Measurements from ENCODE around the gene IGLL1. TPM values are rescaled to one million over a fixed set of nuclear protein-coding genes. Genes with fewer than 3 reads are reported as not detected.
"Not testable (repeated sequence)": the region's sequence is repeated elsewhere in the genome, so short reads cannot be mapped to it uniquely, and the experiment has no call there.

IGLL1 gene
- total RNA-seq, 1 donor from 2014 or later: not detected

- Mint-ChIP-seq H3K36me3 (no peaks in the 10 kb centered on the region), H3K4me1 (ENCODE audit: unreplicated experiment) (peaks cover 31% of the 10 kb centered on the region), H3K4me3 (no peak overlapping the region), H3K9me3 (no peaks in the 10 kb centered on the region), H3K27me3 (peaks cover 7% of the 10 kb centered on the region), H3K27ac (no peak overlapping the region)
- no peak for DNase-seq (ENCODE audit: extremely low spot score, unreplicated experiment)
- no peak for TF ChIP-seq CTCF (conservative IDR thresholded peaks at IDR 0.05)
These were observed 35.2 kb downstream of the IGLL1 start for GRCh38 chr22:23544852-23545251.

GRCh38 chr22:23543506-23544000 is 36.5 kb downstream of the IGLL1 start:
- Mint-ChIP-seq H3K4me1 (ENCODE audit: unreplicated experiment) (peaks cover 44% of the 10 kb centered on the region), H3K27me3 (peaks cover 11% of the 10 kb centered on the region)
- not testable (repeated sequence) for H3K36me3 Mint-ChIP-seq; H3K27ac Mint-ChIP-seq; H3K4me3 Mint-ChIP-seq; DNase-seq (ENCODE audit: extremely low spot score, unreplicated experiment); H3K9me3 Mint-ChIP-seq

GRCh38 chr22:23542933-23543332 is 37.2 kb downstream of the IGLL1 start:
- Mint-ChIP-seq H3K9me3 (no peaks in the 10 kb centered on the region), H3K4me1 (ENCODE audit: unreplicated experiment) (peaks cover 50% of the 10 kb centered on the region), H3K36me3 (no peaks in the 10 kb centered on the region), H3K27me3 (peaks cover 15% of the 10 kb centered on the region), H3K27ac (no peak overlapping the region), H3K4me3 (no peak overlapping the region)
- no peak for DNase-seq (ENCODE audit: extremely low spot score, unreplicated experiment)
- TF ChIP-seq CTCF (conservative IDR thresholded peaks at IDR 0.05): no peak

- peaks cover 56% of the 10 kb centered on the region for H3K4me1 Mint-ChIP-seq (ENCODE audit: unreplicated experiment)
- peak overlapping the region; percentile 32 for H3K27ac Mint-ChIP-seq
- not testable (repeated sequence) for H3K9me3 Mint-ChIP-seq; H3K4me3 Mint-ChIP-seq; H3K36me3 Mint-ChIP-seq; DNase-seq (ENCODE audit: extremely low spot score, unreplicated experiment)
- H3K27me3 Mint-ChIP-seq: peaks cover 20% of the 10 kb centered on the region
These were observed 37.7 kb downstream of the IGLL1 start for GRCh38 chr22:23542391-23542790.

GRCh38 chr22:23541849-23542281 is 38.2 kb downstream of the IGLL1 start:
- Mint-ChIP-seq H3K27me3 (peaks cover 21% of the 10 kb centered on the region), H3K4me1 (ENCODE audit: unreplicated experiment) (peaks cover 61% of the 10 kb centered on the region), H3K27ac (peak overlapping the region; percentile 32)
- H3K9me3 Mint-ChIP-seq; DNase-seq (ENCODE audit: extremely low spot score, unreplicated experiment); H3K4me3 Mint-ChIP-seq; H3K36me3 Mint-ChIP-seq: not testable (repeated sequence)
- peak; percentile 87 for TF ChIP-seq CTCF (conservative IDR thresholded peaks at IDR 0.05)

- peaks cover 71% of the 10 kb centered on the region for H3K4me1 Mint-ChIP-seq (ENCODE audit: unreplicated experiment)
- DNase-seq (ENCODE audit: extremely low spot score, unreplicated experiment); H3K27ac Mint-ChIP-seq; H3K4me3 Mint-ChIP-seq; H3K36me3 Mint-ChIP-seq; H3K9me3 Mint-ChIP-seq: not testable (repeated sequence)
- H3K27me3 Mint-ChIP-seq: peaks cover 25% of the 10 kb centered on the region
These were observed 39.3 kb downstream of the IGLL1 start for GRCh38 chr22:23540837-23541236.

- H3K27me3 Mint-ChIP-seq: peaks cover 25% of the 10 kb centered on the region
- not testable (repeated sequence) for DNase-seq (ENCODE audit: extremely low spot score, unreplicated experiment); H3K9me3 Mint-ChIP-seq; H3K4me3 Mint-ChIP-seq; H3K36me3 Mint-ChIP-seq
- peak overlapping the region; percentile 90 for H3K27ac Mint-ChIP-seq
- peaks cover 77% of the 10 kb centered on the region for H3K4me1 Mint-ChIP-seq (ENCODE audit: unreplicated experiment)
These were observed 40.3 kb downstream of the IGLL1 start for GRCh38 chr22:23539839-23540198.

Measured in type B pancreatic cell (in vitro differentiated cells).